HCT116 (cell line): ENCODE measurements around the gene GPR85. TPM values are rescaled to one million over a fixed set of nuclear protein-coding genes. Genes with fewer than 3 reads are reported as not detected.

Experiments used
- ATAC-seq: fragments of 200-7000 bp; cut with Tn5 transposase; 2 replicates; pipeline ENCODE4 v1.9.1; 2020; ENCODE audit warnings: mild to moderate bottlenecking, moderate library complexity
- Bru-seq: library from RNA; stranded (reverse); fragments of 400-500 nt; gene quantifications from one replicate; lab custom pipeline; 2021; lab: Mats Ljungman, UMichigan
- BruChase-seq, 2 experiments: library from RNA; stranded (reverse); fragments of 400-500 nt; gene quantifications; one replicate each; lab custom pipeline; 2021; lab: Mats Ljungman, UMichigan
- BruUV-seq: library from RNA; stranded (reverse); fragments of 400-500 nt; replicated peaks from 2 replicates; lab custom pipeline; 2021; lab: Mats Ljungman, UMichigan
- CTCF ChIA-PET: fragments of 300-600 bp; sonication (Branson Sonifier 250); formaldehyde crosslinking; loops from one replicate; lab custom pipeline; 2021; ENCODE audit warnings: antibody characterized with exemption; lab: Charles Lee
- POLR2A ChIA-PET: fragments of 300-600, 350-600 bp; sonication (Branson Sonifier 250); formaldehyde crosslinking; loops from one replicate; lab custom pipeline; 2021; ENCODE audit warnings: antibody characterized with exemption; lab: Charles Lee
- RAD21 ChIA-PET, 2 experiments: fragments of 300-600 bp; sonication (Branson Sonifier 250); formaldehyde crosslinking; loops; one replicate each; lab custom pipeline; 2023; ENCODE audit warnings: low total read pairs in 2 of 2; ENCODE audit not compliant: uncharacterized antibody in 2 of 2, unreplicated experiment in 2 of 2, low non-redundant PET in 1 of 2; lab: Charles Lee
- DNase-seq: peaks from one replicate; pipeline ENCODE4 v3.0.0-alpha.2; 2010; ENCODE audit warnings: low read depth, low spot score
- H2AFZ ChIP-seq: fragments of 200-600 bp; shearing (Covaris generic), sonication (generic); 2 replicates; pipeline ENCODE4 v1.6.1; 2017; ENCODE audit warnings: low read depth, mixed run types, mixed read lengths, antibody characterized with exemption, low read length; ENCODE audit not compliant: poor library complexity, severe bottlenecking
- H3K27ac ChIP-seq: 2 replicates; pipeline ENCODE4 v1.5.1; 2012; ENCODE audit warnings: low read depth, low read length
- H3K27me3 ChIP-seq: fragments of 200-600 bp; sonication (generic); 2 replicates; pipeline ENCODE4 v1.6.1; 2016; ENCODE audit warnings: mixed run types, low read length, mixed read lengths; ENCODE audit not compliant: insufficient read depth
- H3K36me3 ChIP-seq, 2 experiments: fragments of 200-500 bp in 1 of 2; fragments of 200-600 bp in 1 of 2; sonication (Bioruptor generic) in 1 of 2; sonication (generic) in 1 of 2; 2 replicates each; pipeline versions ENCODE4 v1.5.1 to v1.6.1; 2014 to 2016; ENCODE audit warnings: low read length in 2 of 2, inconsistent platforms in 1 of 2, mixed read lengths in 1 of 2, mixed run types in 1 of 2; ENCODE audit not compliant: insufficient read depth in 2 of 2, control insufficient read depth in 1 of 2
- H3K4me1 ChIP-seq, 2 experiments: fragments of 200-600 bp in 1 of 2; sonication (generic) in 1 of 2; 2 replicates each; pipeline versions ENCODE4 v1.5.1 to v1.6.1; 2012 to 2017; ENCODE audit warnings: low read length in 2 of 2, inconsistent platforms in 1 of 2, mild to moderate bottlenecking in 1 of 2, mixed read lengths in 1 of 2, mixed run types in 1 of 2, moderate library complexity in 1 of 2; ENCODE audit not compliant: insufficient read depth in 2 of 2, control insufficient read depth in 1 of 2
- H3K4me2 ChIP-seq: fragments of 200-600 bp; sonication (generic); 2 replicates; pipeline ENCODE4 v1.6.1; 2017; ENCODE audit warnings: mixed run types, low read length, mixed read lengths
- H3K4me3 ChIP-seq, 2 experiments: fragments of 200-600 bp in 1 of 2; sonication (generic) in 1 of 2; replicated peaks in 1 of 2; 2 replicates each; pipeline ENCODE4 v1.5.1; 2011 to 2016; ENCODE audit warnings: low read length in 2 of 2, control low read depth in 1 of 2, low read depth in 1 of 2, mild to moderate bottlenecking in 1 of 2, mixed read lengths in 1 of 2, mixed run types in 1 of 2
- H3K79me2 ChIP-seq: fragments of 200-600 bp; sonication (generic); 2 replicates; pipeline ENCODE4 v1.6.1; 2017; ENCODE audit warnings: mild to moderate bottlenecking, mixed run types, low read length, moderate library complexity, mixed read lengths; ENCODE audit not compliant: insufficient read depth
- H3K9ac ChIP-seq: fragments of 200-600 bp; sonication (generic); 2 replicates; pipeline ENCODE4 v1.6.1; 2016; ENCODE audit warnings: low read length, mixed read lengths
- H3K9me2 ChIP-seq: fragments of 200-600 bp; sonication (generic), shearing (Covaris generic); 2 replicates; pipeline ENCODE4 v1.6.1; 2017; ENCODE audit warnings: mixed run types, mild to moderate bottlenecking, moderate library complexity; ENCODE audit not compliant: insufficient read depth
- H3K9me3 ChIP-seq, 2 experiments: fragments of 200-500 bp in 1 of 2; fragments of 200-600 bp in 1 of 2; sonication (Bioruptor generic) in 1 of 2; sonication (generic) in 1 of 2; 2 replicates each; pipeline ENCODE4 v1.6.1; 2014 to 2017; ENCODE audit warnings: low read length in 2 of 2, mixed read lengths in 2 of 2, inconsistent platforms in 1 of 2, low read depth in 1 of 2, mild to moderate bottlenecking in 1 of 2, mixed run types in 1 of 2, moderate library complexity in 1 of 2; ENCODE audit not compliant: control insufficient read depth in 1 of 2, insufficient read depth in 1 of 2
- H4K20me1 ChIP-seq: fragments of 200-600 bp; sonication (generic), shearing (Covaris generic); 2 replicates; pipeline ENCODE4 v1.6.1; 2017; ENCODE audit warnings: mixed run types, mild to moderate bottlenecking, moderate library complexity; ENCODE audit not compliant: insufficient read depth
- CBX3 ChIP-seq: IDR thresholded peaks from 2 replicates; pipeline ENCODE4 v1.6.1; 2012; ENCODE audit warnings: low read depth
- CEBPB ChIP-seq: IDR thresholded peaks from 2 replicates; pipeline ENCODE4 v1.6.1; 2012; ENCODE audit warnings: low read depth
- ELF1 ChIP-seq: IDR thresholded peaks from 2 replicates; pipeline ENCODE4 v1.6.1; 2012; ENCODE audit warnings: low read depth, borderline replicate concordance
- FOSL1 ChIP-seq: IDR thresholded peaks from 2 replicates; pipeline ENCODE4 v1.6.1; 2012; ENCODE audit warnings: low read depth
- JUND ChIP-seq: IDR thresholded peaks from 2 replicates; pipeline ENCODE4 v1.6.1; 2012
- TCF7L2 ChIP-seq: IDR thresholded peaks from 2 replicates; pipeline ENCODE4 v1.7.0; 2011; ENCODE audit warnings: borderline replicate concordance, inconsistent platforms; ENCODE audit not compliant: insufficient read depth, insufficient read length; ENCODE audit errors: extremely low read depth
- YY1 ChIP-seq: IDR thresholded peaks from 2 replicates; pipeline ENCODE4 v1.6.1; 2011; ENCODE audit warnings: low read length, low read depth, moderate library complexity, mild to moderate bottlenecking; ENCODE audit not compliant: insufficient replicate concordance; ENCODE audit errors: extremely low read depth
- ZFX ChIP-seq: fragments of 450-650 bp; IDR thresholded peaks from 2 replicates; pipeline ENCODE4 v1.6.1; 2017
- ZNF274 ChIP-seq: fragments of 200-500 bp; sonication (Bioruptor generic); IDR thresholded peaks from 2 replicates; pipeline ENCODE4 v1.6.1; 2014; ENCODE audit warnings: mild to moderate bottlenecking, low read depth, low read length, inconsistent platforms
- intact Hi-C: fragments of 100-400 bp; cut with micrococcal nuclease; formaldehyde crosslinking; loops from 2 replicates; pipeline ENCODE4 v1.10.0; 2022
- long read RNA-seq: library from polyadenylated mRNA; unstranded; transcript quantifications from one replicate; pipeline ENCODE4 v2.0.0, GENCODE V29; 2021; ENCODE audit not compliant: unreplicated experiment
- polyA plus RNA-seq: library from polyadenylated mRNA; unstranded; fragments of >200 nt; gene quantifications from 2 replicates; pipeline ENCODE4 v1.2.1, GENCODE V29; 2012; ENCODE audit warnings: missing spikeins
- total RNA-seq: library from RNA; stranded (reverse); gene quantifications from one replicate; pipeline ENCODE4 v1.2.1, GENCODE V29; 2021; ENCODE audit not compliant: unreplicated experiment
- TF ChIP-seq, protein P1 (sequence below): IDR thresholded peaks from 2 replicates; pipeline ENCODE4 v1.6.1; 2012; ENCODE audit warnings: low read depth
- TF ChIP-seq, protein P2 (sequence below): IDR thresholded peaks from 2 replicates; pipeline ENCODE4 v1.6.1; 2012
- TF ChIP-seq, protein P3 (sequence below): IDR thresholded peaks from 2 replicates; pipeline ENCODE4 v1.6.1; 2012

The GPR85 gene, protein sequence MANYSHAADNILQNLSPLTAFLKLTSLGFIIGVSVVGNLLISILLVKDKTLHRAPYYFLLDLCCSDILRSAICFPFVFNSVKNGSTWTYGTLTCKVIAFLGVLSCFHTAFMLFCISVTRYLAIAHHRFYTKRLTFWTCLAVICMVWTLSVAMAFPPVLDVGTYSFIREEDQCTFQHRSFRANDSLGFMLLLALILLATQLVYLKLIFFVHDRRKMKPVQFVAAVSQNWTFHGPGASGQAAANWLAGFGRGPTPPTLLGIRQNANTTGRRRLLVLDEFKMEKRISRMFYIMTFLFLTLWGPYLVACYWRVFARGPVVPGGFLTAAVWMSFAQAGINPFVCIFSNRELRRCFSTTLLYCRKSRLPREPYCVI
- total RNA-seq (not detected), Bru-seq, nascent RNA (not detected), BruChase-seq, experiment 1, labeled RNA remaining after a 6-hour chase (not detected), BruChase-seq, experiment 2, labeled RNA remaining after a 2-hour chase (percentile 17 among the genes with signal in this experiment)
- not detected in 2 replicates for polyA plus RNA-seq
- long read RNA-seq, result 0 reads

DNA sequence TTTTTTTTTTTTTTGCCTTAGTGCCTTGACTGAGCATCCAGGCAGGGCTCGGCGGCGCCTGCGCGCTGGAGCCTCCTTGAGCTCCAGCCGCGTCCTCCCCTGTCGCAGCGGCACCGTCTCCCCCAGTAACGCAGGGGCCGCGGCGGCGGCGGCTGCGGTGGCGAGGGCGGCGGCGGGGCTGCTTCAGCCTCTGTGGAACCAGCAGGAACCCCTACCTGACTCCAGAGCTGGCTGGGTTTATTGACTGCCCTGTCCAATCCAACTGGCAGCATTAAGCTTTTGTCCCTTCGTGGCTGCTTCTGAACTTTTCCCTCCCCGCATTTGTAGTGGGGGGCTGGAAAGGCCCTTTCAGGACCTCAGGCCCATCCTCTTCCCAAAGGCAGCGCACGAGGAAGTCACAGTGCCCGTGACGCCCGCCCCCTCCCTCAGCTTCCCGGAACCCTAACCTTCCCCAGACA lies at the start of gene GPR85:
Gene GPR85, minus strand, starts transcription at position 397 of the 458 bp plus-strand sequence. CDS start 2,106 bp downstream, outside the sequence.
- Histone ChIP-seq H3K36me3 (no peaks in the 10 kb centered on the region), H3K4me2 (no peak within 1 kb of the TSS), H3K27me3 (no peaks in the 10 kb centered on the region), H3K9me2 (no peaks in the 10 kb centered on the region), H3K79me2 (no peaks in the 10 kb centered on the region), H3K4me3 (no peak within 1 kb of the TSS), H3K4me1 (no peaks in the 10 kb centered on the region), H3K9me3 (no peaks in the 10 kb centered on the region), H4K20me1 (no peaks in the 10 kb centered on the region), H3K27ac (no peak within 1 kb of the TSS), H2AFZ (no peak within 1 kb of the TSS), H3K9ac (no peak within 1 kb of the TSS)
- DNase-seq, result no peak
- BruUV-seq, result no TSS peak
- RAD21 ChIA-PET, result no interaction called here
- intact Hi-C loops, result no loop called here
- CTCF ChIA-PET, result interaction anchor here (0.7 kb wide), 1 partner anchor 408 kb away, joined by 6 read pairs; no protein-coding TSS in a partner anchor
- no peak for ATAC-seq
- POLR2A ChIA-PET, result no interaction called here
- TF ChIP-seq ZFX (no peak), ZNF274 (no peak), FOSL1 (no peak), CEBPB (no peak), ELF1 (no peak), TCF7L2 (no peak), YY1 (no peak), CBX3 (no peak), JUND (no peak)
- TF ChIP-seq, protein P1, sequence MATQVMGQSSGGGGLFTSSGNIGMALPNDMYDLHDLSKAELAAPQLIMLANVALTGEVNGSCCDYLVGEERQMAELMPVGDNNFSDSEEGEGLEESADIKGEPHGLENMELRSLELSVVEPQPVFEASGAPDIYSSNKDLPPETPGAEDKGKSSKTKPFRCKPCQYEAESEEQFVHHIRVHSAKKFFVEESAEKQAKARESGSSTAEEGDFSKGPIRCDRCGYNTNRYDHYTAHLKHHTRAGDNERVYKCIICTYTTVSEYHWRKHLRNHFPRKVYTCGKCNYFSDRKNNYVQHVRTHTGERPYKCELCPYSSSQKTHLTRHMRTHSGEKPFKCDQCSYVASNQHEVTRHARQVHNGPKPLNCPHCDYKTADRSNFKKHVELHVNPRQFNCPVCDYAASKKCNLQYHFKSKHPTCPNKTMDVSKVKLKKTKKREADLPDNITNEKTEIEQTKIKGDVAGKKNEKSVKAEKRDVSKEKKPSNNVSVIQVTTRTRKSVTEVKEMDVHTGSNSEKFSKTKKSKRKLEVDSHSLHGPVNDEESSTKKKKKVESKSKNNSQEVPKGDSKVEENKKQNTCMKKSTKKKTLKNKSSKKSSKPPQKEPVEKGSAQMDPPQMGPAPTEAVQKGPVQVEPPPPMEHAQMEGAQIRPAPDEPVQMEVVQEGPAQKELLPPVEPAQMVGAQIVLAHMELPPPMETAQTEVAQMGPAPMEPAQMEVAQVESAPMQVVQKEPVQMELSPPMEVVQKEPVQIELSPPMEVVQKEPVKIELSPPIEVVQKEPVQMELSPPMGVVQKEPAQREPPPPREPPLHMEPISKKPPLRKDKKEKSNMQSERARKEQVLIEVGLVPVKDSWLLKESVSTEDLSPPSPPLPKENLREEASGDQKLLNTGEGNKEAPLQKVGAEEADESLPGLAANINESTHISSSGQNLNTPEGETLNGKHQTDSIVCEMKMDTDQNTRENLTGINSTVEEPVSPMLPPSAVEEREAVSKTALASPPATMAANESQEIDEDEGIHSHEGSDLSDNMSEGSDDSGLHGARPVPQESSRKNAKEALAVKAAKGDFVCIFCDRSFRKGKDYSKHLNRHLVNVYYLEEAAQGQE, result no peak
- TF ChIP-seq, protein P2, sequence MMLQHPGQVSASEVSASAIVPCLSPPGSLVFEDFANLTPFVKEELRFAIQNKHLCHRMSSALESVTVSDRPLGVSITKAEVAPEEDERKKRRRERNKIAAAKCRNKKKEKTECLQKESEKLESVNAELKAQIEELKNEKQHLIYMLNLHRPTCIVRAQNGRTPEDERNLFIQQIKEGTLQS, result no peak
- TF ChIP-seq, protein P3, sequence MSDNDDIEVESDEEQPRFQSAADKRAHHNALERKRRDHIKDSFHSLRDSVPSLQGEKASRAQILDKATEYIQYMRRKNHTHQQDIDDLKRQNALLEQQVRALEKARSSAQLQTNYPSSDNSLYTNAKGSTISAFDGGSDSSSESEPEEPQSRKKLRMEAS, result no peak
